SK-N-SH treated with all-trans-retinoic acid at 6 μM for 48 hours (cell line): ENCODE measurements around the gene LAPTM5.

Experiments used
- ARNTL ChIP-seq: fragments of 450-650 bp; formaldehyde crosslinking; IDR thresholded peaks from 2 replicates; pipeline ENCODE4 v1.5.0; 2020; ENCODE audit warnings: low read depth, mild to moderate bottlenecking, moderate library complexity, borderline replicate concordance
- CSRNP3 ChIP-seq: fragments of 250-450 bp; sonication (Bioruptor Pico); IDR thresholded peaks from 2 replicates; pipeline ENCODE4 v1.5.1; 2021; ENCODE audit warnings: mild to moderate bottlenecking, moderate library complexity
- PATZ1 ChIP-seq: fragments of 250-450 bp; sonication (Bioruptor Pico); IDR thresholded peaks from 2 replicates; pipeline ENCODE4 v1.8.0; 2020; ENCODE audit warnings: mild to moderate bottlenecking, moderate library complexity, borderline replicate concordance
- PPARA ChIP-seq: fragments of 250-450 bp; sonication (Bioruptor Pico); IDR thresholded peaks from 2 replicates; pipeline ENCODE4 v1.5.0; 2020; ENCODE audit warnings: mild to moderate bottlenecking, borderline replicate concordance
- ZFP30 ChIP-seq: fragments of 450-650 bp; formaldehyde crosslinking; IDR thresholded peaks from 2 replicates; pipeline ENCODE4 v1.5.0; 2022; ENCODE audit warnings: mild to moderate bottlenecking, moderate library complexity
- ZNF565 ChIP-seq: fragments of 450-650 bp; formaldehyde crosslinking; conservative IDR thresholded peaks from 2 replicates; pipeline ENCODE4 v1.5.0; 2020; ENCODE audit warnings: low read depth, mild to moderate bottlenecking, moderate library complexity
- TF ChIP-seq, protein P1 (sequence below): fragments of 250-450 bp; sonication (Bioruptor Pico); IDR thresholded peaks from 2 replicates; pipeline ENCODE4 v1.8.0; 2021; ENCODE audit warnings: low read depth, mild to moderate bottlenecking, moderate library complexity, borderline replicate concordance

DNA sequence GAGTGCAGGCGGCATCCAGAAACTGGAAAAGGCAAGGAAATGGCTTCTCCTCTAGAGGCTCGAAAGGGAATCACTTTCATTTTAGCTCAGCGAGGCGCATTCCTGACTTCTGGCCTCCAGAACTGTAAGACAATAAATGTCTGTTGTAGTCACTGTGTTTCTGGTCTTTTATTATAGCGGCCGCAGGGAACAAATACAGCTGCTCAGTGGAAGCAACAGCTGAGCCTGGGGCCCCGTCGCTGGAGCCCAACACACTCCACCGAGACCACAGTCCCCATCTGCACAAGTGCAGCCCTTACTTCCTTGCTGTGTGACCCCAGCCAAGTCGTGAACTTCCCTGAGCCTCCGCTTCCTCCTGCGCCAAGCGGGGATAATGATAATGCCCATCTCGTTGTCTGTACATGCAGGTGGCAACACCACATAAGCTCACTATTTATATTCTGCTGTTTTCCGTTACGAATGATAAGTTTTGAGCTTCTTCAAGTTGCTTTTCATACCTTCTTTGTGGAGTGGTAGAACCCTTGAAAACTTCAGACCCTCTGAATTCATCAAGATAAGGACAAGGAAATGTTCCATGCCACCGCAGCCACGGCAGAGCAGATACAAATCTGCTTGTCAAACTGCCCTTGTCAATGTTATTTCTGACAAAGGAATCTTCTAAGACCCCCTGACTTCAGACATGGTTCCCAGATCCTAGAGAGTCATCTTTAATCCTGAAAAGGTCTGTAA is 3.2 kb upstream of the LAPTM5 start:
- TF ChIP-seq ARNTL (CRISPR knock-in tag) (no peak), CSRNP3 (CRISPR knock-in tag) (no peak), PPARA (no peak), ZFP30 (CRISPR knock-in tag) (no peak), ZNF565 (CRISPR knock-in tag) (no peak), PATZ1 (CRISPR knock-in tag) (no peak)
- TF ChIP-seq, protein P1, sequence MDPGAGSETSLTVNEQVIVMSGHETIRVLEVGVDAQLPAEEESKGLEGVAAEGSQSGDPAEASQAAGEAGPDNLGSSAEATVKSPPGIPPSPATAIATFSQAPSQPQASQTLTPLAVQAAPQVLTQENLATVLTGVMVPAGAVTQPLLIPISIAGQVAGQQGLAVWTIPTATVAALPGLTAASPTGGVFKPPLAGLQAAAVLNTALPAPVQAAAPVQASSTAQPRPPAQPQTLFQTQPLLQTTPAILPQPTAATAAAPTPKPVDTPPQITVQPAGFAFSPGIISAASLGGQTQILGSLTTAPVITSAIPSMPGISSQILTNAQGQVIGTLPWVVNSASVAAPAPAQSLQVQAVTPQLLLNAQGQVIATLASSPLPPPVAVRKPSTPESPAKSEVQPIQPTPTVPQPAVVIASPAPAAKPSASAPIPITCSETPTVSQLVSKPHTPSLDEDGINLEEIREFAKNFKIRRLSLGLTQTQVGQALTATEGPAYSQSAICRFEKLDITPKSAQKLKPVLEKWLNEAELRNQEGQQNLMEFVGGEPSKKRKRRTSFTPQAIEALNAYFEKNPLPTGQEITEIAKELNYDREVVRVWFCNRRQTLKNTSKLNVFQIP (CRISPR knock-in tag): no peak
